Measurements from ENCODE around the gene PTPRD.

DNA sequence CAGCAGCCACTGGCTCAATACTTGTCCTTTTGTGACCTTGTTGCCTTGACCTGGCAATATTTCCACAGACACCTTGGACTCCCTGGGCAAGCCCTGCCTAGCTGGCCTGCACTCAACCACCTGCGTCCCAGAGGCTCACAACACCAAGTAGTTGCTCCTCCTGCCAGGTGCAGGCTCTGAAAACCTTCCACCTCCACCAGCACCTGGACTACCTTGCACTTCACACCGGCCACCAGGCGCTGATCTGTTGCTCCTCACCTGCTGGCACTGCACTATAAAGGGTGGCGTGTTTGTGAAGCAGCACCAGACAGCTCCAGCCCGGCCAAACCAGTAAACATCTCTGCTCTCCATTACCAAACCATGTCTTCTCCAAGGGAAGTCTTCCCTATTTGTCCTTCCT is 997.7 kb downstream of the PTPRD start:
- no peak for TF ChIP-seq BHLHE40 (IDR thresholded peaks at IDR 0.05; ENCODE audit: low read depth, low read length)
- no peak for TF ChIP-seq CTCF (conservative IDR thresholded peaks at IDR 0.05; ENCODE audit: low read depth, low read length)
- no peak for TF ChIP-seq POLR2A (IDR thresholded peaks at IDR 0.05; ENCODE audit: low read depth, low read length)
- no peak for TF ChIP-seq RCOR1 (IDR thresholded peaks at IDR 0.05; ENCODE audit: insufficient replicate concordance, low read length)
